Aorta (tissue), 5 donors: ENCODE measurements around the gene SRRD. TPM values are rescaled to one million over a fixed set of nuclear protein-coding genes. Genes with fewer than 3 reads are reported as not detected.

Source experiments
- ATAC-seq: fragments of 200-7000 bp; cut with Tn5 transposase; one replicate; pipeline ENCODE4 v1.9.1; 2022; ENCODE audit warnings: moderate library complexity; ENCODE audit not compliant: low FRiP score
- DNase-seq, 2 donors: peaks; one replicate each; pipeline ENCODE4 v3.0.0-alpha.2; 2020
- H3K27ac ChIP-seq, 2 donors: one replicate each; pipeline ENCODE4 v1.5.1; 2013; ENCODE audit warnings: low read length in 2 of 2, mild to moderate bottlenecking in 2 of 2, moderate library complexity in 2 of 2, control low read depth in 1 of 2, inconsistent platforms in 1 of 2, low read depth in 1 of 2
- H3K27me3 ChIP-seq, 2 donors: one replicate each; pipeline ENCODE4 v1.6.1; 2013; ENCODE audit warnings: control low read depth in 1 of 2, low read length in 1 of 2, mild to moderate bottlenecking in 1 of 2, moderate library complexity in 1 of 2; ENCODE audit not compliant: insufficient read depth in 2 of 2, control insufficient read depth in 1 of 2
- H3K36me3 ChIP-seq, 2 donors: one replicate each; pipeline ENCODE4 v1.6.1; 2013; ENCODE audit warnings: control low read depth in 1 of 2, low read length in 1 of 2, mild to moderate bottlenecking in 1 of 2; ENCODE audit not compliant: insufficient read depth in 2 of 2, control insufficient read depth in 1 of 2
- H3K4me1 ChIP-seq, 2 donors: one replicate each; pipeline ENCODE4 v1.6.1; 2013; ENCODE audit warnings: low read length in 2 of 2, control low read depth in 1 of 2, mild to moderate bottlenecking in 1 of 2, moderate library complexity in 1 of 2; ENCODE audit not compliant: insufficient read depth in 2 of 2, control insufficient read depth in 1 of 2
- H3K4me3 ChIP-seq, 2 donors: one replicate each; pipeline ENCODE4 v1.5.1; 2013; ENCODE audit warnings: low read length in 2 of 2, control low read depth in 1 of 2, mild to moderate bottlenecking in 1 of 2
- H3K9me3 ChIP-seq: one replicate; pipeline ENCODE4 v1.6.1; 2013; ENCODE audit warnings: mild to moderate bottlenecking, low read length; ENCODE audit not compliant: control insufficient read depth
- WGBS, 2 donors: extraction: QIAGEN DNeasy Blood & Tissue Kit; methylation state at CpG; one replicate each; pipeline ENCODE4 v1.1.7; 2013; 5-methylcytosine and 5-hydroxymethylcytosine counted together
- intact Hi-C, 2 donors: fragments of 100-400 bp; cut with DNase I; formaldehyde crosslinking; loops; one replicate each; pipeline versions ENCODE4 v1.14.2 to v1.15.0; 2022
- polyA plus RNA-seq, 2 donors: library from polyadenylated mRNA; stranded (reverse); fragments of 200-250 nt; gene quantifications; one replicate each; pipeline ENCODE4 v1.2.3, GENCODE V29; 2013
- total RNA-seq, 2 donors: library from RNA; stranded (reverse); fragmentation: NEBNext Ultra II Directional; extraction: Animal tissue kit (Norgen Biotek cat#: 25700); gene quantifications; one replicate each; pipeline ENCODE4 v1.2.1, GENCODE V29; 2021
- donor health status: healthy with polysubstance abuse.
- donor health status: Bipolar disorder and iron deficiency.
- donor health status: DM: no; HTN: no; CAD: no.
- donor health status: DM: no; HTN: no; CAD: no.
- donor health status: DM: yes; HTN: yes; CAD: no.

Gene SRRD
- total and polyA plus RNA-seq, 4 donors: 3.6 to 18.4 (median 9.7) TPM

GRCh38 chr22:26443901-26444690, 39.6 kb upstream of the SRRD start:
- Histone ChIP-seq H3K9me3 (no peaks in the 10 kb centered on the region), H3K4me1 (no peaks in the 10 kb centered on the region), H3K27ac (no peak overlapping the region), H3K36me3 (no peaks in the 10 kb centered on the region), H3K27me3 (no peaks in the 10 kb centered on the region), H3K4me3 (no peak overlapping the region)
- ATAC-seq (no peak), DNase-seq (no peak)
- intact Hi-C loops: no loop called here
- WGBS, 2 donors: 70 to 74% methylated on average over 16 of the region's 16 CpGs

GRCh38 chr22:26444777-26445176, 38.9 kb upstream of the SRRD start:
- 88% methylated on average over 8 of the region's 8 CpGs for WGBS, 2 donors
- no peak for ATAC-seq
- intact Hi-C loops: no loop called here

GRCh38 chr22:26445577-26446275, 38.0 kb upstream of the SRRD start:
- intact Hi-C loops: no loop called here
- H3K27ac ChIP-seq: no peak overlapping the region
- WGBS, 2 donors: 68 to 72% methylated on average over 15 of the region's 15 CpGs
- no peaks in the 10 kb centered on the region for H3K27me3 ChIP-seq
- DNase-seq: no peak
- no peak overlapping the region for H3K4me3 ChIP-seq
- no peaks in the 10 kb centered on the region for H3K36me3 ChIP-seq
- no peaks in the 10 kb centered on the region for H3K9me3 ChIP-seq
- no peaks in the 10 kb centered on the region for H3K4me1 ChIP-seq
- no peak for ATAC-seq

More at GRCh38 chr22:26444777-26445176, 38.9 kb upstream of the SRRD start:
- Histone ChIP-seq H3K4me1 (no peaks in the 10 kb centered on the region), H3K27me3 (no peaks in the 10 kb centered on the region), H3K4me3 (no peak overlapping the region), H3K9me3 (no peaks in the 10 kb centered on the region), H3K36me3 (no peaks in the 10 kb centered on the region), H3K27ac (no peak overlapping the region)
- no peak for DNase-seq

GRCh38 chr22:26446808-26447515, 36.7 kb upstream of the SRRD start:
- Histone ChIP-seq H3K27ac (no peak overlapping the region), H3K27me3 (no peaks in the 10 kb centered on the region)

GRCh38 chr22:26447584-26448329, 35.9 kb upstream of the SRRD start:
- no peak for ATAC-seq
- Histone ChIP-seq H3K27ac (no peak overlapping the region), H3K27me3 (no peaks in the 10 kb centered on the region), H3K9me3 (no peaks in the 10 kb centered on the region), H3K4me3 (no peak overlapping the region), H3K36me3 (peaks cover 0 to 5% of the 10 kb centered on the region in 2 donors), H3K4me1 (no peaks in the 10 kb centered on the region)
- intact Hi-C loops: no loop called here
- DNase-seq: no peak
- WGBS, 2 donors: 68 to 72% methylated on average over 15 of the region's 15 CpGs

More at GRCh38 chr22:26446808-26447515, 36.7 kb upstream of the SRRD start:
- Histone ChIP-seq H3K4me3 (no peak overlapping the region), H3K4me1 (no peaks in the 10 kb centered on the region), H3K36me3 (peaks cover 0 to 4% of the 10 kb centered on the region in 2 donors), H3K9me3 (no peaks in the 10 kb centered on the region)
- WGBS, 2 donors: 81 to 82% methylated on average over 17 of the region's 17 CpGs
- ATAC-seq: no peak
- no peak for DNase-seq
- intact Hi-C loops: no loop called here

- Histone ChIP-seq H3K9me3 (no peaks in the 10 kb centered on the region), H3K36me3 (peaks cover 0 to 8% of the 10 kb centered on the region in 2 donors)
- no peak for ATAC-seq
These were observed 35.3 kb upstream of the SRRD start for GRCh38 chr22:26448334-26448733.

GRCh38 chr22:26448941-26449340, 34.7 kb upstream of the SRRD start:
- H3K36me3 ChIP-seq: peaks cover 0 to 10% of the 10 kb centered on the region in 2 donors
- ATAC-seq (no peak), DNase-seq (no peak)
- no peak overlapping the region for H3K27ac ChIP-seq
- H3K4me1 ChIP-seq: no peaks in the 10 kb centered on the region
- no peak overlapping the region for H3K4me3 ChIP-seq
- 66 to 72% methylated on average over 5 to 6 of the region's 6 CpGs for WGBS, 2 donors
- no peaks in the 10 kb centered on the region for H3K9me3 ChIP-seq
- intact Hi-C loops: no loop called here
- no peaks in the 10 kb centered on the region for H3K27me3 ChIP-seq

More at GRCh38 chr22:26448334-26448733, 35.3 kb upstream of the SRRD start:
- DNase-seq: no peak
- no peaks in the 10 kb centered on the region for H3K4me1 ChIP-seq
- H3K4me3 ChIP-seq: no peak overlapping the region
- H3K27ac ChIP-seq: no peak overlapping the region
- intact Hi-C loops: no loop called here
- 64 to 65% methylated on average over 5 of the region's 5 CpGs for WGBS, 2 donors
- H3K27me3 ChIP-seq: no peaks in the 10 kb centered on the region

GRCh38 chr22:26450453-26451185, 33.1 kb upstream of the SRRD start:
- H3K4me1 ChIP-seq: no peaks in the 10 kb centered on the region
- DNase-seq (no peak), ATAC-seq (no peak)
- H3K27me3 ChIP-seq: no peaks in the 10 kb centered on the region
- H3K27ac ChIP-seq: no peak overlapping the region
- intact Hi-C loops: no loop called here
- no peak overlapping the region for H3K4me3 ChIP-seq
- 80 to 83% methylated on average over 9 of the region's 9 CpGs for WGBS, 2 donors
- H3K9me3 ChIP-seq: no peaks in the 10 kb centered on the region
- peaks cover 0 to 10% of the 10 kb centered on the region in 2 donors for H3K36me3 ChIP-seq
